Measurements from ENCODE around the gene TBX1. TPM values are rescaled to one million over a fixed set of nuclear protein-coding genes. Genes with fewer than 3 reads are reported as not detected.
"Not testable (repeated sequence)": the region's sequence is repeated elsewhere in the genome, so short reads cannot be mapped to it uniquely, and the experiment has no call there.

TBX1 gene
- total RNA-seq, 1 donor from 2014 or later = not detected

DNA sequence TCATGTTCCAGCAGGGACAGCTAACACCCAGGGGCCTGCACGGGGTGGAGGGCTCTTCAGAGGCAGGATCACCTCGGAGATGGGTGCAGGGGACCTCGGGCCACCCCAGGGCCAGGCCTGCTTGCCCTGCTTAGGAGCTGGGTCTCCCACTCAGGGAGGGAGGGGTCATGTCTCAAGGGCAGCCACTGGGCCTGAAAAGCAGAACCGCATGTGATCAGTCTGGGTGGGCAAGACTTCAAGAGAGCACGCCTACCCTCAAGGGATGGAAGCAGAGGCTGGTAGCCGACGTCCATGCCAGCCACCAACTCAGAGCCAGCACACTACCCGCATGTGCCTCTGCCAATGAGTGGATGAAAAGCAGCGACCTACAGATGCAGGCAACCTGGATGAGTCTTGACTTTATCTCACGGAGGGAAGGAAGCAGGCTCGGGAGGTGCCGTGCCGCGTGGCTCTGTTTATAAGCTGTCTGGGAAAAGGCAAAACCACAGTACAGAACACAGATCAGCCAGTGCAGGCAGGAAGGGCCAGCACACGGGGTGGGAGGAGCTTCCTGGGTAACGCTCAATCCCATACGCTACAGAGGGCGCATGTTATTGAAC is 16.0 kb downstream of the TBX1 start:
- peaks cover 17% of the 10 kb centered on the region for H3K4me1 Mint-ChIP-seq
- H3K27me3 Mint-ChIP-seq (ENCODE audit: insufficient read depth, low read depth) = peaks cover 17% of the 10 kb centered on the region
- no peak overlapping the region for H3K9ac ChIP-seq
- DNase-seq (ENCODE audit: low spot score) = no peak
- no peaks in the 10 kb centered on the region for H3K36me3 ChIP-seq
- TF ChIP-seq EZH2phosphoT487 (IDR thresholded peaks at IDR 0.05) (no peak), EZH2 (IDR thresholded peaks at IDR 0.05) (no peak)
- TF ChIP-seq, protein P1, sequence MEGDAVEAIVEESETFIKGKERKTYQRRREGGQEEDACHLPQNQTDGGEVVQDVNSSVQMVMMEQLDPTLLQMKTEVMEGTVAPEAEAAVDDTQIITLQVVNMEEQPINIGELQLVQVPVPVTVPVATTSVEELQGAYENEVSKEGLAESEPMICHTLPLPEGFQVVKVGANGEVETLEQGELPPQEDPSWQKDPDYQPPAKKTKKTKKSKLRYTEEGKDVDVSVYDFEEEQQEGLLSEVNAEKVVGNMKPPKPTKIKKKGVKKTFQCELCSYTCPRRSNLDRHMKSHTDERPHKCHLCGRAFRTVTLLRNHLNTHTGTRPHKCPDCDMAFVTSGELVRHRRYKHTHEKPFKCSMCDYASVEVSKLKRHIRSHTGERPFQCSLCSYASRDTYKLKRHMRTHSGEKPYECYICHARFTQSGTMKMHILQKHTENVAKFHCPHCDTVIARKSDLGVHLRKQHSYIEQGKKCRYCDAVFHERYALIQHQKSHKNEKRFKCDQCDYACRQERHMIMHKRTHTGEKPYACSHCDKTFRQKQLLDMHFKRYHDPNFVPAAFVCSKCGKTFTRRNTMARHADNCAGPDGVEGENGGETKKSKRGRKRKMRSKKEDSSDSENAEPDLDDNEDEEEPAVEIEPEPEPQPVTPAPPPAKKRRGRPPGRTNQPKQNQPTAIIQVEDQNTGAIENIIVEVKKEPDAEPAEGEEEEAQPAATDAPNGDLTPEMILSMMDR (IDR thresholded peaks at IDR 0.05) = no peak
- peaks cover 51% of the 10 kb centered on the region for H3K27me3 ChIP-seq
- no peaks in the 10 kb centered on the region for H3F3A ChIP-seq (ENCODE audit: low read depth)
- H3K36me3 Mint-ChIP-seq = peaks cover 2% of the 10 kb centered on the region
- no peak overlapping the region for H3K4me2 ChIP-seq
- H3K4me1 ChIP-seq = no peaks in the 10 kb centered on the region
- no peak overlapping the region for H3K27ac ChIP-seq
- no peaks in the 10 kb centered on the region for H3K9me3 Mint-ChIP-seq
- no peaks in the 10 kb centered on the region for H3K9me3 ChIP-seq (ENCODE audit: low read depth)
- no peak overlapping the region for H3K4me3 ChIP-seq
- H3K4me3 Mint-ChIP-seq = no peak overlapping the region
- no peak overlapping the region for H3K27ac Mint-ChIP-seq
- H4K20me1 ChIP-seq (ENCODE audit: low read depth) = no peaks in the 10 kb centered on the region
- H3K79me2 ChIP-seq (ENCODE audit: low read depth) = no peaks in the 10 kb centered on the region
- no peak overlapping the region for H2AFZ ChIP-seq (replicated peaks)

DNA sequence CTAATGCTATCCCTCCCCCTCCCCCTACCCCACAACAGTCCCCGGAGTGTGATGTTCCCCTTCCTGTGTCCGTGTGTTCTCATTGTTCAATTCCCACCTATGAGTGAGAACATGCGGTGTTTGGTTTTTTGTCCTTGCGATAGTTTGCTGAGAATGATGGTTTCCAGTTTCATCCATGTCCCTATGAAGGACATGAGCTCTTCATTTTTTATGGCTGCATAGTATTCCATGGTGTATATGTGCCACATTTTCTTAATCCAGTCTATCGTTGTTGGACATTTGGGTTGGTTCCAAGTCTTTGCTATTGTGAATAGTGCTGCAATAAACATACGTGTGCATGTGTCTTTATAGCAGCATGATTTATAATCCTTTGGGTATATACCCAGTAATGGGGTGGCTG is 16.6 kb downstream of the TBX1 start:
- DNase-seq (ENCODE audit: low spot score); H3K9me3 Mint-ChIP-seq; H3K9me3 ChIP-seq (ENCODE audit: low read depth); H4K20me1 ChIP-seq (ENCODE audit: low read depth); H3K79me2 ChIP-seq (ENCODE audit: low read depth); H3K9ac ChIP-seq; H3K27ac Mint-ChIP-seq; H3K27ac ChIP-seq; H3K36me3 Mint-ChIP-seq; H2AFZ ChIP-seq (replicated peaks); H3K36me3 ChIP-seq; H3F3A ChIP-seq (ENCODE audit: low read depth); H3K4me2 ChIP-seq; H3K4me3 ChIP-seq; H3K4me3 Mint-ChIP-seq; H3K4me1 ChIP-seq: not testable (repeated sequence)
- H3K27me3 Mint-ChIP-seq (ENCODE audit: insufficient read depth, low read depth) = peaks cover 19% of the 10 kb centered on the region
- peaks cover 46% of the 10 kb centered on the region for H3K27me3 ChIP-seq
- peaks cover 17% of the 10 kb centered on the region for H3K4me1 Mint-ChIP-seq

DNA sequence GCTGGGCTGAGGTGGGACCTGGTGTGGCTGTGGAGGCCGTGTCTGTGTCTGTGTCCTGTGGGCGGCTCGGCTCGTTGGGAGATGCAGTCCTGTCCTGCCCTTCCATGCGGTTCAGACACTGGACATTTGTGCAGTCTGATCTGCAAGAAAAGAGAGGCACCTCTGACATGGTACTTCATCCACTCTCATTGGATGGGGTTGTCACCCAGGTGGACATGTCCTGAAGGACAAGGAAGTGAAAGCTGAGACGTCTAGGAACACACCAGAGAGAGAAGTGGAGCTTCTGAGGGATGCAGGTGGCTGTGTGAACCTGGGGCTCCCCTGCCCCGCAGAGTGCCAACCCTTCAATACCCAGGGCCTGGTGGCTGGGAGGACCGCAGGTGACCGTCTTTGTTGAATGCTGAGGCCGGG is 18.4 kb downstream of the TBX1 start:
- DNase-seq (ENCODE audit: low spot score) = no peak
- H3K27me3 Mint-ChIP-seq (ENCODE audit: insufficient read depth, low read depth) = peaks cover 21% of the 10 kb centered on the region
- no peaks in the 10 kb centered on the region for H3F3A ChIP-seq (ENCODE audit: low read depth)
- no peak overlapping the region for H3K4me3 ChIP-seq
- H3K27me3 ChIP-seq = peaks cover 28% of the 10 kb centered on the region
- H3K9ac ChIP-seq = no peak overlapping the region
- no peaks in the 10 kb centered on the region for H3K4me1 ChIP-seq
- no peaks in the 10 kb centered on the region for H3K9me3 ChIP-seq (ENCODE audit: low read depth)
- H3K36me3 Mint-ChIP-seq = peaks cover 2% of the 10 kb centered on the region
- TF ChIP-seq EZH2phosphoT487 (IDR thresholded peaks at IDR 0.05) (no peak), EZH2 (IDR thresholded peaks at IDR 0.05) (no peak)
- TF ChIP-seq, protein P1 (IDR thresholded peaks at IDR 0.05) = no peak
- no peaks in the 10 kb centered on the region for H3K36me3 ChIP-seq
- no peaks in the 10 kb centered on the region for H3K79me2 ChIP-seq (ENCODE audit: low read depth)
- no peak overlapping the region for H3K4me2 ChIP-seq
- H3K9me3 Mint-ChIP-seq = peaks cover 2% of the 10 kb centered on the region
- H4K20me1 ChIP-seq (ENCODE audit: low read depth) = no peaks in the 10 kb centered on the region
- H2AFZ ChIP-seq (replicated peaks) = no peak overlapping the region
- H3K4me1 Mint-ChIP-seq = peaks cover 14% of the 10 kb centered on the region
- H3K4me3 Mint-ChIP-seq = no peak overlapping the region
- no peak overlapping the region for H3K27ac Mint-ChIP-seq
- H3K27ac ChIP-seq = no peak overlapping the region

DNA sequence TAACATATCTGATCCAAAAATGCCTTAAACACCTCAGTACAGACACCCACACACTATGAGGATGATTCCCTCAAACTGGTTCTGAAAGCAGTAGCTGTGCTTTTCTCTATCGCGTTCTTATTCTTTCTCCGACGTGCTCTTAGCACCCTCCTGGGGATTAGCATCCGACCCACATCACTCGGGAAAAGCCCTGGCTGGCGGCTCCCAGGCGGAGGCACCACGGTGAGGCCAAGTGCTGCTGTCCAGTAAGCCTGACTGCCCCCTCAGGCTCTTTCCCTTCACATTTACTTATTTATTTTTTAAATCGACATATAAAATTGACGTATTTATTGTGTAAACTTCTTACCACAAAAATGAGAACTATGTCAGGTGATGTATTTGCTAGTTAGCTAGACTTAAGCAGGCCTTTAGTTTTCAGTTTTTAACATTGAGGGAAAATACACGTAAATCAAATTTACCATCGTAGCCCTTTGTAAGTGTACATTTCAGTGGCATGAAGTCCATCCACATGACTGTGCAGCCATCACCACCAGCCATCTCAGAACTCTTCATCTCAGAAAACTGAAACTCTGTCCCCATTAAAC is 19.2 kb downstream of the TBX1 start:
- Histone ChIP-seq H2AFZ (replicated peaks) (no peak overlapping the region), H3K36me3 (no peaks in the 10 kb centered on the region), H3K27ac (no peak overlapping the region), H3K79me2 (ENCODE audit: low read depth) (no peaks in the 10 kb centered on the region), H3K4me1 (no peaks in the 10 kb centered on the region), H3K9me3 (ENCODE audit: low read depth) (no peaks in the 10 kb centered on the region), H3K4me3 (no peak overlapping the region), H4K20me1 (ENCODE audit: low read depth) (no peaks in the 10 kb centered on the region), H3F3A (ENCODE audit: low read depth) (no peaks in the 10 kb centered on the region), H3K27me3 (peaks cover 20% of the 10 kb centered on the region), H3K4me2 (no peak overlapping the region), H3K9ac (no peak overlapping the region)
- TF ChIP-seq EZH2 (IDR thresholded peaks at IDR 0.05) (no peak), EZH2phosphoT487 (IDR thresholded peaks at IDR 0.05) (no peak)
- TF ChIP-seq, protein P1 (IDR thresholded peaks at IDR 0.05) = no peak
- Mint-ChIP-seq H3K36me3 (peaks cover 2% of the 10 kb centered on the region), H3K27ac (no peak overlapping the region), H3K4me1 (peaks cover 14% of the 10 kb centered on the region), H3K4me3 (no peak overlapping the region), H3K27me3 (ENCODE audit: insufficient read depth, low read depth) (peaks cover 22% of the 10 kb centered on the region), H3K9me3 (peaks cover 2% of the 10 kb centered on the region)
- DNase-seq (ENCODE audit: low spot score) = peak; percentile 49

Data from neural progenitor cell (in vitro differentiated cells).